Immature natural killer cell (primary cell): Measurements from ENCODE around the gene TOMM40. TPM values are rescaled to one million over a fixed set of nuclear protein-coding genes. Genes with fewer than 3 reads are reported as not detected.
A peak's percentile ranks its signal among the peaks of the same experiment; 100 is the strongest.

ENCODE experiments used
- DNase-seq, 3 donors: peaks; one replicate each; pipeline ENCODE4 v3.0.0; 2022; ENCODE audit warnings: mixed read lengths in 1 of 3
- H3K27ac Mint-ChIP-seq, 6 donors: one replicate each; pipeline ENCODE4 v1.8.0; 2020; ENCODE audit warnings: mixed read lengths in 6 of 6, mild to moderate bottlenecking in 5 of 6, inconsistent platforms in 4 of 6, moderate library complexity in 3 of 6
- H3K27me3 Mint-ChIP-seq, 3 donors: one replicate each; pipeline ENCODE4 v1.8.0; 2020 to 2021; ENCODE audit warnings: low read depth in 3 of 3, mild to moderate bottlenecking in 3 of 3, mixed read lengths in 3 of 3, moderate library complexity in 3 of 3, inconsistent platforms in 1 of 3
- H3K36me3 Mint-ChIP-seq, 3 donors: one replicate each; pipeline ENCODE4 v1.8.0; 2020; ENCODE audit warnings: mixed read lengths in 3 of 3, inconsistent platforms in 2 of 3, mild to moderate bottlenecking in 2 of 3
- H3K4me1 Mint-ChIP-seq, 2 donors: one replicate each; pipeline ENCODE4 v1.8.0; 2020; ENCODE audit warnings: inconsistent platforms in 2 of 2, mild to moderate bottlenecking in 2 of 2, mixed read lengths in 2 of 2, moderate library complexity in 1 of 2
- H3K4me3 Mint-ChIP-seq, 5 donors: one replicate each; pipeline ENCODE4 v1.8.0; 2020; ENCODE audit warnings: mild to moderate bottlenecking in 5 of 5, mixed read lengths in 5 of 5, inconsistent platforms in 3 of 5, moderate library complexity in 3 of 5
- H3K9me3 Mint-ChIP-seq, 6 donors: one replicate each; pipeline ENCODE4 v1.8.0; 2020; ENCODE audit warnings: mild to moderate bottlenecking in 6 of 6, mixed read lengths in 6 of 6, inconsistent platforms in 4 of 6, moderate library complexity in 3 of 6
- polyA plus RNA-seq, 3 donors: library from polyadenylated mRNA; unstranded; fragments of 300-500 nt; fragmentation: Illumina TruSeq; gene quantifications; one replicate each; pipeline ENCODE4 v1.2.3, GENCODE V29; 2021

The TOMM40 gene
- polyA plus RNA-seq, 3 donors from 2014 or later, result 15.5 to 39.7 (median 25.6) TPM

DNA sequence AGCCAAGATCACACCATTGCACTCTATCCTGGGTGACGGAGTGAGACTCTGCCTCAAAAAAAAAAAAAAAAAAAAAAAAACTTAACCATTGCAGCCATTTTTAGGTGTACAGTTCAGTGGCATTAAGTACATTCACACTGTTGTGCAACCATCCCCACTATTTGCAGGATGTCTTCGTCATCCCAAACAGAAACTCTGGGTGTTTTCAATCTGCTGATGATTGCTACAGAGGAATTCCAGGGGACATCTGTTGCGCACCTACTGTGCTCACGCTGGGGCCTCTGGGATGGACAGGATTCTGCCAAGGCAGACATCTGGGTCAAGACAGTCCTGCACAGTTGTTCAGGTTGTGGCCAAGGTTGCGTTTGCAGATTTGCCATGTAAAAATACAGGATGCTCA lies 48.6 kb downstream of the TOMM40 start:
- Mint-ChIP-seq H3K36me3 (peaks cover 0 to 5% (median 0%) of the 10 kb centered on the region in 3 donors), H3K4me3 (no peak overlapping the region), H3K9me3 (no peaks in the 10 kb centered on the region), H3K4me1 (no peaks in the 10 kb centered on the region), H3K27me3 (peaks cover 3% of the 10 kb centered on the region in 3 donors), H3K27ac (no peak overlapping the region)
- no peak for DNase-seq

DNA sequence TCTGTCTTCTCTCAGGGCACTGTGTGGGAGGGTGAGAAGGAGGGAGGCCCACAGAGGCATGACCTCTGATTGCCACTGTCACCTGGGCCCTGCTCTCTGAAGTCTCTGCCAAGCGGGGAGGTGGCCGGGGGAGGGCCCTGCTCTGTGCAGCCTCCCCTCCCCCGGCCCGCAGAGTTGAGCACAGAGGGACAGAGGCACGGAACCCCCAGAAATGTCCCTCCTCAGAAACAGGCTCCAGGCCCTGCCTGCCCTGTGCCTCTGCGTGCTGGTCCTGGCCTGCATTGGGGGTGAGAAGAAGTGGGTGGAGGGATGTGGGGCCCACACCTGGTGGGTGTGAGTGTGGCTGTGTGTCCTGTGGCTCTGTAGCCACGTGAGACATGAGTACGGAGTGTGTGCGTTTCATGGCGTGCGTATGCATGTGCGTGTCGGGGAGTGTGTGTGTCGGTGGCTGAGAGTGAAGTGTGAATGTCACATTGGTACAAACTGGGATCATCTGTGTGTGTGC lies 51.1 kb downstream of the TOMM40 start, which contains the start of gene APOC4:
APOC4 (plus strand) TSS at position 171 of the 505 bp plus-strand sequence; CDS start at position 212, 41 bp downstream.
- Mint-ChIP-seq H3K4me3 (no peak within 1 kb of the TSS), H3K4me1 (peaks cover 0 to 6% of the 10 kb centered on the region in 2 donors), H3K36me3 (peaks cover 0 to 7% (median 0%) of the 10 kb centered on the region in 3 donors), H3K9me3 (no peaks in the 10 kb centered on the region), H3K27me3 (peaks cover 0 to 4% (median 3%) of the 10 kb centered on the region in 3 donors), H3K27ac (no peak within 1 kb of the TSS)
- no peak for DNase-seq

DNA sequence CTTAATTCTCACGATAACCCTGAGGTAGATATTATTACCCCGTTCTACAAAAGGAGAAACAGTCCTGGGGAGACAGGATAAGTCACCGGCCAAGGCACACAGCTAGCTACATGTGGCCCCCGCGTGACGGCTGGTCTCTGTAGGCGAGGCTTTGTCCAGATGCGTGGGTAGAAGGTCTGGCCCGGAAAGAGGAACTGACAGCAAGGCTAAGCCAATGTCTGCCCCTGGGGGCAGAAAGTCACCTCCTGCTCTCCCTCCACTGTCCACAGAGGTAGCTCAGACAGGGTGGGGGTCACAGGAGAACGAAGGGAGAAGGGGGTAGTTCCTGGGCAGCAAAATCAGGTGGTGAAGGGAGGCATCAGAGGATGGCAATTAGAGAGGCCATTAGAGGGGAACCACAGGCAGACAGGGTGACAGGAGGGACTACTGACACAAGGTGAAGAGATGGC lies 52.8 kb downstream of the TOMM40 start:
- H3K27ac Mint-ChIP-seq, result no peak overlapping the region
- no peak overlapping the region for H3K4me3 Mint-ChIP-seq

DNA sequence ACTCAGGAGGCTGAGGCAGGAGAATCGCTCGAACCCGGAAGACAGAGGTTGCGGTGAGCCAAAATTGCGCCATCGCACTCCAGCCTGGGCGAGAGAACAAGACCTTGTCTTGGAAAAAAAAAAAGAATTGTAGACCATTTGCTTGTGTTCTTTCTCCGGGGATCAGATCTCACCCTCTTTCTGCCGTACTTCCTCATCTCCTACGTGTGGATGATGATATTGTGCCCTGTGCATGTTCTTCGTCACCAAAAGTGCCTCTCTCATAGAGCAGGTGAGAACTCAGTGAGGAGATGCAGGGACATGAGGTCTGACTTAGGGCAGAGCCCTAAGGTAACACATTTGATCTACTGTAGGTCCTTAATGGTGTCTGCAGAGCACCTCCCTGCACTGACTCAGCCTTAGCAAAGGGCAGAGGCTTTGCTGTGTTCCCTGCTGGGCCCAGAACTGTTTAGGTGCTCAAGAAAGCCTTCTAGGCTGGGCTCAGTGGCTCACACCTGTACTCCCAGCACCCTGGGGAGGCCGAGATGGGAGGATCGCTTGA lies 56.1 kb downstream of the TOMM40 start:
- no peak overlapping the region for H3K27ac Mint-ChIP-seq

More for the DNA sequence above, 52.8 kb downstream of the TOMM40 start:
- no peak for DNase-seq
- Mint-ChIP-seq H3K9me3 (no peaks in the 10 kb centered on the region), H3K36me3 (peaks cover 0 to 8% (median 0%) of the 10 kb centered on the region in 3 donors), H3K4me1 (peaks cover 0 to 6% of the 10 kb centered on the region in 2 donors), H3K27me3 (peaks cover 0 to 4% (median 3%) of the 10 kb centered on the region in 3 donors)

DNA sequence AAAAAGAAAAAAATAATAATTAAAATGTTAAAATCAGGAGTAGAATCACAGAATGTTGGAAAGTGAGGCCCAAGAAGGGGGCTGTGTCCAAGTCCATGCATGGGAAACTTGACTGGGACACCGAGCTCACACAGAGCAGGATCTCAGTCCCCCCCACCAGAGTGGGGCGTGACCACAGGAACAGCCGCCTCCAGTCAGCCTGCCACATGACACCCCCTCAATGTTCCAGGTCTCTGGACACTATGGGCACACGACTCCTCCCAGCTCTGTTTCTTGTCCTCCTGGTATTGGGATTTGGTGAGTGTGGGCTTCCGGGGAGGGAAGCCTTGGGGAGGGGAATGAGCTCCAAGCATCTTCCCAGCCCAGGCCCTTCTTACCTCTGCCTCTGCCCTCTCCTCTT lies 57.2 kb downstream of the TOMM40 start:
- H3K4me3 Mint-ChIP-seq, result no peak overlapping the region
- H3K36me3 Mint-ChIP-seq, result peaks cover 0 to 3% (median 0%) of the 10 kb centered on the region in 3 donors

More for the DNA sequence above, 56.1 kb downstream of the TOMM40 start:
- H3K27me3 Mint-ChIP-seq, result peaks cover 2 to 6% (median 4%) of the 10 kb centered on the region in 3 donors
- no peaks in the 10 kb centered on the region for H3K9me3 Mint-ChIP-seq
- peaks cover 0 to 6% of the 10 kb centered on the region in 2 donors for H3K4me1 Mint-ChIP-seq
- no peak for DNase-seq
- H3K4me3 Mint-ChIP-seq, result no peak overlapping the region
- peaks cover 0 to 8% (median 0%) of the 10 kb centered on the region in 3 donors for H3K36me3 Mint-ChIP-seq

DNA sequence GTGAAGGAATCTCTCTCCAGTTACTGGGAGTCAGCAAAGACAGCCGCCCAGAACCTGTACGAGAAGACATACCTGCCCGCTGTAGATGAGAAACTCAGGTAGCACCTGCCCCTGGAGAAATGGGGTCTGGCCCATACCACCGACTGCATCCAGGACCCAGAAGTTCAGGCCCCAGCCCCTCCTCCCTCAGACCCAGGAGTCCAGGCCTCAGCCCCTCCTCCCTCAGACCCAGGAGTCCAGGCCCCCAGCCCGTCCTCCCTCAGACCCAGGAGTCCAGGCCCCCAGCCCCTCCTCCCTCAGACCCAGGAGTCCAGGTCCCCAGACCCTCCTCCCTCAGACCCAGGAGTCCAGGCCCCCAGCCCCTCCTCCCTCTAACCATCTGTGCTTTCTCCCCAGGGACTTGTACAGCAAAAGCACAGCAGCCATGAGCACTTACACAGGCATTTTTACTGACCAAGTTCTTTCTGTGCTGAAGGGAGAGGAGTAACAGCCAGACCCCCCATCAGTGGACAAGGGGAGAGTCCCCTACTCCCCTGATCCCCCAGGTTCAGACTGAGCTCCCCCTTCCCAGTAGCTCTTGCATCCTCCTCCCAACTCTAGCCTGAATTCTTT lies 57.8 kb downstream of the TOMM40 start:
- DNase-seq, result no peak
- H3K27ac Mint-ChIP-seq, result no peak overlapping the region
- peaks cover 2 to 6% (median 2%) of the 10 kb centered on the region in 3 donors for H3K27me3 Mint-ChIP-seq
- no peak overlapping the region for H3K4me3 Mint-ChIP-seq
- no peaks in the 10 kb centered on the region for H3K9me3 Mint-ChIP-seq
- H3K36me3 Mint-ChIP-seq, result peaks cover 0 to 3% (median 0%) of the 10 kb centered on the region in 3 donors
- peaks cover 6 to 11% of the 10 kb centered on the region in 2 donors for H3K4me1 Mint-ChIP-seq

More for the DNA sequence above, 57.2 kb downstream of the TOMM40 start:
- Mint-ChIP-seq H3K9me3 (no peaks in the 10 kb centered on the region), H3K27me3 (peaks cover 2 to 6% (median 4%) of the 10 kb centered on the region in 3 donors), H3K27ac (no peak overlapping the region), H3K4me1 (peaks cover 2 to 6% of the 10 kb centered on the region in 2 donors)
- DNase-seq, result no peak

DNA sequence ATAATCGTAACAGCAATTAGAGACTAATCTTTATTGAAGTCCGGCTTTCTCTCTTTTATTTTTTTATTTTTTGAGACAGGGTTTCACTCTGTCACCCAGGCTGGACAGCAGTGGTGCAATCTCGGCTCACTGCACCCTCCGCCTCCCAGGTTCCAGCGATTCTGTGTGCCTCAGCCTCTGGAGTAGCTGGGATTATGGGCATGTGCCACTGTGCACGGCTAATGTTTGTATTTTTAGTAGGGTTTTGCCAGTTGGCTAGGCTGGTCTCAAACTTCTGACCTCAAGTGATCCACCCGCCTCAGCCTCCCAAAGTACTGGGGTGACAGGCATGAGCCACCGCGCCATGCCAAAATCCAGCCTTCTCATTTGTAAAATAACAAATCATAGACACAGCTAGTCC lies 58.5 kb downstream of the TOMM40 start:
- peaks cover 10 to 17% of the 10 kb centered on the region in 2 donors for H3K4me1 Mint-ChIP-seq
- no peaks in the 10 kb centered on the region for H3K9me3 Mint-ChIP-seq
- H3K4me3 Mint-ChIP-seq, result no peak overlapping the region
- peaks cover 3 to 7% (median 5%) of the 10 kb centered on the region in 3 donors for H3K27me3 Mint-ChIP-seq
- no peak overlapping the region for H3K27ac Mint-ChIP-seq
- DNase-seq, result no peak
- peaks cover 0 to 3% (median 0%) of the 10 kb centered on the region in 3 donors for H3K36me3 Mint-ChIP-seq

DNA sequence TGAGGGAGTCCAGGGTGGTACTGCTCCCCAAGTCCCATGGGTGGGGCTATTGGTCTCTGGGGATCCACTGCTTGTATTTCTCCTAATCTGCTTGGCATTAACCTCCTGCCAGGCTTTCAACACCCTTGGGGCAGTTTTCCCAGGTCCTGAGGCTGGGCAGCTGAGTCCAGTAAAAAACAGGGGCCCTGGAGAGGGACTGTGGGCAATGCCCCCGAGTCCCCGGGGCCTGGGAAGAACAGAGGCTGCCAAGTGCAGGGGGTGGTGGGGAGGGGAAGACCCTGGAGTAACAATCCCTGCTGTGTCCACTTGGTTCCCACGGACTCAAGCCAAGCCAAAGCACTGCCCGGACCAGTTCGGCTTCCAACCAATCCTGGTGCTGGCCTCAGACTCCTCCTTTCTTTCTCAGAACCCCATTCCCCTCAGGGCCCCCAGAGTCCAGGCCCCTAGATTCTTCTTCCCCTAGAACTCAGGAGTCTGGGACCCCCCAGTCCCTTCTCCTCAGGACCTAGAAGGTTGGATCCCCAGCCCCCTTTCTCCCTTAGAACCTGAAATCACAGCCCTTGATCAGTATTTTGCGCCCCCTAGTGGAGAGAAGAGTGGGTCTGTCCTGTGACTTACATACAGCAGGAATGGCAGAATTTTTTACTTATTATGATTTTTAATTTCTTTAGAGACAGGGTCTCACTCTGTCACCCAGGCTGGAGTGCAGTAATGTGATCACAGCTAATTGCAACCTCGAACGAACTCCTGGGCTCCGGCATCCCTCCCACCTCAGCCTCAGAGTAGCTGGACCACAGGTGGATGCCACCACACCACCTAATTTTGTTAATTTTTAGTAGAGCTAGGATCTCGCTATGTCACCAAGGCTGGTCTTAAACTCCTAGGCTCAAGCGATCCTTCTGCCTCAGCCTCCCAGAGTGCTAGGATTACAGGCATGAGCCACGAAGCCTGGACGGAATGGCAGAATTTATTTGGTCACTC lies 60.4 kb downstream of the TOMM40 start:
- DNase-seq, result peak; percentile 68 to 75 (median 68)
- Mint-ChIP-seq H3K27me3 (peaks cover 12 to 15% (median 13%) of the 10 kb centered on the region in 3 donors), H3K4me3 (peak overlapping the region in 1 of 5 donors; percentile 9), H3K27ac (peak overlapping the region in 1 of 6 donors; percentile 13), H3K9me3 (no peaks in the 10 kb centered on the region), H3K36me3 (peaks cover 0 to 3% (median 0%) of the 10 kb centered on the region in 3 donors), H3K4me1 (peaks cover 25 to 27% of the 10 kb centered on the region in 2 donors)

Other genes with a start within 250 kb of the TOMM40 start
- 1 to 10 TPM in 2 of 3 donors, under 1 TPM in 1; 0.87 to 7.3 (median 2.2) TPM for gene PVR, start 247.3 kb upstream of the TOMM40 start, polyA plus RNA-seq
- gene CEACAM19, start 219.8 kb upstream of the TOMM40 start, polyA plus RNA-seq, result under 1 TPM in 1 of 3 donors, not detected in 2; 0.22 TPM
- gene CEACAM16, start 192.1 kb upstream of the TOMM40 start, polyA plus RNA-seq, result not detected
- gene BCL3, start 142.5 kb upstream of the TOMM40 start, polyA plus RNA-seq, result 10 to 100 TPM in 2 of 3 donors, 1 to 10 TPM in 1; 5.6 to 10.2 (median 10.2) TPM
- gene CBLC, start 113.4 kb upstream of the TOMM40 start, polyA plus RNA-seq, result not detected
- gene BCAM, start 82.2 kb upstream of the TOMM40 start, polyA plus RNA-seq, result not detected
- under 1 TPM in 2 of 3 donors, not detected in 1; 0.09 to 0.34 TPM for gene NECTIN2, start 45.0 kb upstream of the TOMM40 start, polyA plus RNA-seq
- not detected for gene APOE, start 14.5 kb downstream of the TOMM40 start, polyA plus RNA-seq
- gene APOC1, start 23.4 kb downstream of the TOMM40 start, polyA plus RNA-seq, result under 1 TPM in 1 of 3 donors, not detected in 2; 0.47 TPM
- not detected for gene APOC4, start 51.0 kb downstream of the TOMM40 start, polyA plus RNA-seq
- 1 to 10 TPM in 1 of 3 donors, not detected in 2; 1.4 TPM for gene APOC2, start 54.8 kb downstream of the TOMM40 start, polyA plus RNA-seq
- gene CLPTM1, start 64.1 kb downstream of the TOMM40 start, polyA plus RNA-seq, result 10 to 100 TPM; 20.8 to 33.1 (median 21.2) TPM
- 10 to 100 TPM in 1 of 3 donors, 1 to 10 TPM in 2; 6.0 to 15.4 (median 7.1) TPM for gene RELB, start 110.2 kb downstream of the TOMM40 start, polyA plus RNA-seq
- 1 to 10 TPM; 2.7 to 9.0 (median 2.9) TPM for gene CLASRP, start 147.8 kb downstream of the TOMM40 start, polyA plus RNA-seq
- 10 to 100 TPM in 2 of 3 donors, 1 to 10 TPM in 1; 4.0 to 25.6 (median 12.4) TPM for gene ZNF296, start 185.2 kb downstream of the TOMM40 start, polyA plus RNA-seq
- gene GEMIN7, start 188.0 kb downstream of the TOMM40 start, polyA plus RNA-seq, result 100 to 1,000 TPM; 120 to 130 (median 123) TPM
- gene PPP1R37, start 201.9 kb downstream of the TOMM40 start, polyA plus RNA-seq, result 1 to 10 TPM in 1 of 3 donors, under 1 TPM in 1, not detected in 1; 0.37 to 1.1 TPM